SK-N-SH (cell line): Measurements from ENCODE around the gene ARHGEF10L. TPM values are rescaled to one million over a fixed set of nuclear protein-coding genes. Genes with fewer than 3 reads are reported as not detected.

Source experiments
- CTCF ChIA-PET: fragments of 300-600, 350-600 bp; formaldehyde crosslinking; extraction: SDS; loops from one replicate; lab custom pipeline; 2021; lab: Yijun Ruan, JAX
- POLR2A ChIA-PET: fragments of 350-600 bp; sonication (Branson Sonifier 250); formaldehyde crosslinking; extraction: SDS; loops from one replicate; lab custom pipeline; 2020; ENCODE audit warnings: antibody characterized with exemption, inconsistent platforms; lab: Yijun Ruan, JAX
- DNase-seq: peaks from one replicate; pipeline ENCODE4 v3.0.0; 2012
- H2AFZ ChIP-seq: fragments of 200-600 bp; sonication (generic); 2 replicates; pipeline ENCODE4 v1.8.1; 2016; ENCODE audit warnings: antibody characterized with exemption, mild to moderate bottlenecking, low read depth
- H3F3A ChIP-seq: fragments of 200-600 bp; sonication (generic); replicated peaks from 2 replicates; pipeline ENCODE3; 2016; ENCODE audit warnings: antibody characterized with exemption, mild to moderate bottlenecking; ENCODE audit not compliant: insufficient read depth
- H3K27ac ChIP-seq, 2 experiments: fragments of 200-500 bp in 1 of 2; fragments of 200-600 bp in 1 of 2; sonication (Bioruptor generic) in 1 of 2; sonication (generic), shearing (Covaris generic) in 1 of 2; 2 replicates each; pipeline versions ENCODE4 v1.5.1 to v1.6.1; 2014 to 2016; ENCODE audit warnings: low read depth in 2 of 2, inconsistent platforms in 1 of 2, low read length in 1 of 2, mild to moderate bottlenecking in 1 of 2, mixed read lengths in 1 of 2
- H3K27me3 ChIP-seq: fragments of 200-600 bp; sonication (generic), shearing (Covaris generic); 2 replicates; pipeline ENCODE4 v1.6.1; 2016; ENCODE audit warnings: mixed run types; ENCODE audit not compliant: insufficient read depth
- H3K36me3 ChIP-seq, 2 experiments: fragments of 200-500 bp in 1 of 2; fragments of 200-600 bp in 1 of 2; sonication (Bioruptor generic) in 1 of 2; sonication (generic) in 1 of 2; replicated peaks in 1 of 2; 2 replicates each; pipeline versions ENCODE3 to v1.5.1; 2014 to 2016; ENCODE audit warnings: low read length in 1 of 2, mild to moderate bottlenecking in 1 of 2; ENCODE audit not compliant: insufficient read depth in 2 of 2, control insufficient read depth in 1 of 2
- H3K4me1 ChIP-seq, 2 experiments: fragments of 200-500 bp in 1 of 2; fragments of 200-600 bp in 1 of 2; sonication (Bioruptor generic) in 1 of 2; sonication (generic), shearing (Covaris generic) in 1 of 2; 2 replicates each; pipeline versions ENCODE4 v1.5.1 to v1.6.1; 2014 to 2016; ENCODE audit warnings: low read depth in 1 of 2, low read length in 1 of 2, mixed run types in 1 of 2; ENCODE audit not compliant: insufficient read depth in 2 of 2, control insufficient read depth in 1 of 2
- H3K4me2 ChIP-seq: fragments of 200-600 bp; sonication (generic), shearing (Covaris generic); 2 replicates; pipeline ENCODE4 v1.6.1; 2017; ENCODE audit warnings: mixed run types
- H3K4me3 ChIP-seq, 2 experiments: fragments of 200-500 bp in 1 of 2; fragments of 200-600 bp in 1 of 2; sonication (Bioruptor generic) in 1 of 2; sonication (generic), shearing (Covaris generic) in 1 of 2; 2 replicates each; pipeline versions ENCODE4 v1.5.1 to v1.8.1; 2014 to 2016; ENCODE audit warnings: low read depth in 2 of 2, inconsistent platforms in 1 of 2, low read length in 1 of 2, mild to moderate bottlenecking in 1 of 2, mixed read lengths in 1 of 2, moderate library complexity in 1 of 2
- H3K79me2 ChIP-seq: fragments of 200-600 bp; sonication (generic); 2 replicates; pipeline ENCODE4 v1.8.1; 2017; ENCODE audit warnings: mild to moderate bottlenecking; ENCODE audit not compliant: insufficient read depth
- H3K9ac ChIP-seq: fragments of 200-600 bp; sonication (generic); 2 replicates; pipeline ENCODE4 v1.6.1; 2017; ENCODE audit warnings: mixed run types
- H3K9me2 ChIP-seq: fragments of 200-600 bp; sonication (generic); 2 replicates; pipeline ENCODE4 v1.6.1; 2017; ENCODE audit warnings: mixed run types
- H3K9me3 ChIP-seq: fragments of 200-600 bp; sonication (generic); 2 replicates; pipeline ENCODE4 v1.6.1; 2017; ENCODE audit warnings: mixed run types, mild to moderate bottlenecking, moderate library complexity
- H4K20me1 ChIP-seq: fragments of 200-600 bp; sonication (generic); 2 replicates; pipeline ENCODE4 v1.6.1; 2017; ENCODE audit warnings: mild to moderate bottlenecking, mixed run types; ENCODE audit not compliant: insufficient read depth
- CTCF ChIP-seq: fragments of 200-600 bp; sonication (generic); IDR thresholded peaks from 2 replicates; pipeline ENCODE4 v1.6.1; 2017; ENCODE audit warnings: antibody characterized with exemption, mild to moderate bottlenecking, moderate library complexity
- ELF1 ChIP-seq: IDR thresholded peaks from 2 replicates; pipeline ENCODE4 v1.4.0; 2012
- EP300 ChIP-seq, 2 experiments: IDR thresholded peaks; 2 replicates each; pipeline versions ENCODE4 v1.4.0 to v1.6.1; 2012; ENCODE audit warnings: borderline replicate concordance in 1 of 2, low read depth in 1 of 2, low read length in 1 of 2
- EZH2phosphoT487 ChIP-seq: fragments of 200-600 bp; sonication (generic); IDR thresholded peaks from 2 replicates; pipeline ENCODE4 v1.6.1; 2017; ENCODE audit warnings: low read depth, mixed run types, mild to moderate bottlenecking, antibody characterized with exemption, moderate library complexity, borderline replicate concordance
- GABPA ChIP-seq: IDR thresholded peaks from 2 replicates; pipeline ENCODE4 v1.4.0; 2012; ENCODE audit warnings: low read depth, mild to moderate bottlenecking
- IRF3 ChIP-seq: fragments of 150-350 bp; IDR thresholded peaks from 2 replicates; pipeline ENCODE4 v1.6.1; 2016; ENCODE audit warnings: mild to moderate bottlenecking, low read depth, low read length
- NRF1 ChIP-seq: IDR thresholded peaks from 2 replicates; pipeline ENCODE4 v1.6.1; 2012; ENCODE audit warnings: low read depth, mild to moderate bottlenecking, low read length
- POLR2AphosphoS5 ChIP-seq: IDR thresholded peaks from 2 replicates; pipeline ENCODE4 v1.6.1; 2012; ENCODE audit warnings: low read depth, low read length
- RCOR1 ChIP-seq: fragments of 150-350 bp; IDR thresholded peaks from 2 replicates; pipeline ENCODE4 v1.6.1; 2017; ENCODE audit warnings: antibody characterized with exemption, low read length
- REST ChIP-seq: IDR thresholded peaks from 2 replicates; pipeline ENCODE4 v1.6.1; 2012; ENCODE audit warnings: mild to moderate bottlenecking, low read depth, low read length, moderate library complexity
- RXRA ChIP-seq: IDR thresholded peaks from 2 replicates; pipeline ENCODE4 v1.4.0; 2012; ENCODE audit warnings: low read depth, mild to moderate bottlenecking, borderline replicate concordance
- SMC3 ChIP-seq: IDR thresholded peaks from 2 replicates; pipeline ENCODE4 v1.6.1; 2012; ENCODE audit warnings: low read depth, low read length, improper control_type of control experiment
- TAF1 ChIP-seq: IDR thresholded peaks from 2 replicates; pipeline ENCODE4 v1.6.1; 2012; ENCODE audit warnings: low read depth, mild to moderate bottlenecking, low read length, moderate library complexity, borderline replicate concordance
- TEAD4 ChIP-seq: IDR thresholded peaks from 2 replicates; pipeline ENCODE4 v1.4.0; 2012; ENCODE audit warnings: mild to moderate bottlenecking, borderline replicate concordance; ENCODE audit not compliant: insufficient read depth
- USF1 ChIP-seq: IDR thresholded peaks from 2 replicates; pipeline ENCODE4 v1.4.0; 2012; ENCODE audit warnings: low read depth, borderline replicate concordance
- USF2 ChIP-seq: fragments of 150-350 bp; IDR thresholded peaks from 2 replicates; pipeline ENCODE4 v1.6.1; 2017; ENCODE audit warnings: antibody characterized with exemption, low read length, low read depth, borderline replicate concordance
- WGBS: methylation state at CpG from one replicate; pipeline ENCODE4 v1.1.6; 2017; ENCODE audit warnings: low lambda C conversion rate; 5-methylcytosine and 5-hydroxymethylcytosine counted together
- polyA plus RNA-seq, 3 experiments: library from polyadenylated mRNA; depleted of rRNA; stranded (reverse); fragments of >200 nt; gene quantifications; 2 replicates each; pipeline ENCODE4 v1.2.3, GENCODE V29; 2012

Gene ARHGEF10L
- polyA plus RNA-seq, 1 of the 3 experiments (the other 2 are of a cell fraction) = 12.5 TPM

- CTCF ChIA-PET = interaction anchor here (1.2 to 38.1 kb wide), 3 partner anchors 48 to 297 kb away, joined by 3 to 707 read pairs (median 11); no protein-coding TSS in a partner anchor
- WGBS = 93% methylated on average over 10 of the region's 10 CpGs
- H3K9me3 ChIP-seq = no peaks in the 10 kb centered on the region
Measured at GRCh38 chr1:17612831-17613230, 73.3 kb downstream of the ARHGEF10L start.

GRCh38 chr1:17614586-17614985 lies 75.1 kb downstream of the ARHGEF10L start:
- H3K36me3 ChIP-seq = peaks cover 0 to 13% of the 10 kb centered on the region in 2 experiments
- H4K20me1 ChIP-seq = no peaks in the 10 kb centered on the region
- no peak for DNase-seq
- WGBS = 80% methylated on average over 3 of the region's 4 CpGs
- H3K4me2 ChIP-seq = no peak overlapping the region
- no peaks in the 10 kb centered on the region for H3F3A ChIP-seq
- H3K4me3 ChIP-seq = no peak overlapping the region
- no peaks in the 10 kb centered on the region for H3K27me3 ChIP-seq
- H3K27ac ChIP-seq = no peak overlapping the region
- no peak overlapping the region for H2AFZ ChIP-seq
- no peak overlapping the region for H3K9ac ChIP-seq
- CTCF ChIA-PET = interaction anchor here (0.8 to 38.1 kb wide), 3 partner anchors 7 to 111 kb away, joined by 3 to 707 read pairs (median 12); no protein-coding TSS in a partner anchor
- no peaks in the 10 kb centered on the region for H3K9me2 ChIP-seq
- H3K4me1 ChIP-seq = peaks cover 0 to 14% of the 10 kb centered on the region in 2 experiments; a peak in 1 of 4 replicates
- H3K9me3 ChIP-seq = no peaks in the 10 kb centered on the region
- POLR2A ChIA-PET = no interaction called here
- no peaks in the 10 kb centered on the region for H3K79me2 ChIP-seq
- TF ChIP-seq USF1 (no peak), TAF1 (no peak), RXRA (no peak), EP300 (IDR thresholded peaks at IDR 0.05; ENCODE audit: borderline replicate concordance in 1 of 2, low read depth in 1 of 2, low read length in 1 of 2) (no peak), TEAD4 (no peak), POLR2AphosphoS5 (no peak), EZH2phosphoT487 (no peak), IRF3 (no peak), NRF1 (no peak), REST (no peak), SMC3 (no peak), CTCF (no peak), RCOR1 (no peak)

More at GRCh38 chr1:17612831-17613230, 73.3 kb downstream of the ARHGEF10L start:
- Histone ChIP-seq H4K20me1 (no peaks in the 10 kb centered on the region), H3K36me3 (peaks cover 0 to 16% of the 10 kb centered on the region in 2 experiments), H3K9me2 (no peaks in the 10 kb centered on the region), H3F3A (no peaks in the 10 kb centered on the region), H3K4me3 (no peak overlapping the region), H2AFZ (no peak overlapping the region), H3K27me3 (no peaks in the 10 kb centered on the region), H3K4me2 (no peak overlapping the region), H3K27ac (no peak overlapping the region), H3K4me1 (peaks cover 0 to 6% of the 10 kb centered on the region in 2 experiments; a peak in 1 of 4 replicates), H3K9ac (no peak overlapping the region), H3K79me2 (no peaks in the 10 kb centered on the region)
- TF ChIP-seq ELF1 = no peak
- TF ChIP-seq TAF1 = no peak
- TF ChIP-seq TEAD4 = no peak
- TF ChIP-seq EP300 (IDR thresholded peaks at IDR 0.05; ENCODE audit: borderline replicate concordance in 1 of 2, low read depth in 1 of 2, low read length in 1 of 2) = no peak
- TF ChIP-seq POLR2AphosphoS5 = no peak
- TF ChIP-seq EZH2phosphoT487 = no peak
- no peak for TF ChIP-seq GABPA
- TF ChIP-seq USF2 = no peak
- POLR2A ChIA-PET = no interaction called here
- no peak for DNase-seq
